OCI-M1 (cell line): Measurements from ENCODE around the gene RPP25L.

Experiments
- DNase-seq: peaks from one replicate; lab custom pipeline; 2025; lab: John Stamatoyannopoulos, UW

RPP25L gene

GRCh38 chr9:34585946-34586669 is 25.8 kb downstream of the RPP25L start:
- no peak for DNase-seq

- DNase-seq, result no peak
Measured at GRCh38 chr9:34584970-34585369, 26.9 kb downstream of the RPP25L start.

DNA sequence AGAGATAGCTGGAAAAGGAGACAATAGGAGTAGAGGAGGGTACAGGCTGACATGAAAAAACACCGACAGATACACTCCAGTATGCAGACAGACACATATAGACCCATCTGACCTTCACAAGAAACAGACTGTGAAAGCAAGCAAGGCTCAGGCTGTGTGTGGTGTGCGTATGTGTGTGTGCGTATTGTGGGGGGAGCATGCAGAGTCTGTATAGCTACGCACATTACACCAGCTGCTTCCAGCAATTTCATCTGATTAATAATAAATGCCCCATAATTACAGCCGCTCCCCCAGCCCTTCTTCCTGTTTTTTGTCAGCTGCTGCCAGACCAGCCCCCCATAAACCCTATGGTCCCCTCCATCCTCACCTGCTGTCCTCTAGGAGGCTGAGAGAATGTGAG is 29.1 kb downstream of the RPP25L start:
- DNase-seq, result no peak

GRCh38 chr9:34581318-34581717 is 30.6 kb downstream of the RPP25L start:
- DNase-seq, result no peak

DNA sequence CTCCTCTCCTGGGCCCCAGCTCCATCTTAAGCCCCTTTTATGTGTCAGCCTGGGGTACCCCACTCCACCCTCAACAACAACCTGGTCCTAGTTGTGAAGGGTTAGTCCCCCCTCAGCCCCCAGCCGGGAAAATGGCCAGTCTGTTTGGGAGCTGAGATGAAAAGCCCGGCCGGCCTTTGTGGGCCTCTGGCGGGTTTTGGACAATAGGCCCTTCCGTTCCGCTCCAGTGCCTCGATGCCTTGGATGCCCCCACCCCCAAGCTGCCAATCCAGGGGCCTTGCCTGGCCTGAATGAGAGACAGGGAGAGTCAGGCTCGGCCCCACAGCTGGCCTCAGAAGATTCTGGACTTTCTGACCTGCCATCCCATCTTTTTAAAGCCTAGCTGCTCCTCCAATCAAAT is 31.5 kb downstream of the RPP25L start:
- no peak for DNase-seq

DNA sequence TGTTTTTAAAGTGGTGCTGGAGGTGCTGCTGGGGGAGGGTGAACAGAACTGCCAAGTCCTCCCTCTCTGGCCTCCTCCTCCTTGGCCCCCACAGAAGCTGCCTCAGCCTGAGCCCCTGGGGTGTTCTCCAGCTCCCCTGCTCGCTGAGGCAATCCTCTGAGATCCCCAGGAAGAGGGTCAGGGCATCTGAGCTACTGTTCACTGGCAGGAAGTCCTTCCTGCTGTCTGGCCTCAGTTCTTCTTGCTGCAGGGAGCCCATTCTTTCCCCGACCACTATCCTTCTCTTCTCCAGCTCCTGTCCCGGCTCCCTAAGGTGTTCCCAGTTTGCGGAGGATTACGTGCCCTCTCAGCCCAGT is 32.1 kb downstream of the RPP25L start:
- no peak for DNase-seq

- DNase-seq, result no peak
Measured at GRCh38 chr9:34579104-34579807, 32.6 kb downstream of the RPP25L start.

- DNase-seq, result no peak
Measured at GRCh38 chr9:34578241-34579103, 33.4 kb downstream of the RPP25L start.

GRCh38 chr9:34577400-34578240 is 34.3 kb downstream of the RPP25L start:
- no peak for DNase-seq

DNA sequence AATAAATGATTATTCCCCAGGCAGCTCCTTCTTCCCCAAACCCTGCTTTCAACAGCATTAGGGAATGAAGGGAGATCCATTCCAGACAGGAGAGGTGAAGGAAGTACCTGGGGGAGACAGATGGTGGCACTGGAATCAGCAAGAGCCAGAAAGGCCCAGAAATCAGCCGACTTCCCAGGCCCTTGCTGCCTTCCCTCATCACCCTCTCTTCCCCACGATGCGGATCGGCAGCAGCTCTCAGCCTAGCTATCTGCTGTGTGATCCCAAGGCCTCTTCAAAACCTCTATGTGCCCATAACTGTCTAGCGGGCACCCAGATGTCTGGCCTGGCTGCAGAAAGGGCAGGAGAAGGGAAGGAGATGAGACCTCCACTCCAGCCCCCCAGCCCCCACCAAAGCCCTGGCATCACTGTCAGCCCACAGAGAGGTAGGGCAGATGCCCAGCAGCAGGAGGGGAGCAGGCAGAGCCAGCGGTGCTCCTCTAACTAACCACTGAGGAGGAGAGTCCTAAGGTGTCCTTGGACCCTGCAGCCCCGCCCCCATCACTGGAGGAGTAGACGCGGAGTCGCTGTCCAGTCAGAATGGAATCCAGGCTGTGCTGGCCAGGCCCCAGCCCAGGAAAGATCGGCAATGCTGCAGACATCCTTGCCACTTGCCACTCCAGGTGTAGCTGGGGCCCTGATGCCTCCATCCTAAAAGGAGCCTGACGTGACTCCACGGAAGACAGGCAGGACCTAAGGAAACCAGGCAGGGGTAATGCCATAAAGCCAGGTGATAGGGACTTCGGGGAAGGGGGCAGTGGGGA is 35.1 kb downstream of the RPP25L start:
- DNase-seq, result no peak

DNA sequence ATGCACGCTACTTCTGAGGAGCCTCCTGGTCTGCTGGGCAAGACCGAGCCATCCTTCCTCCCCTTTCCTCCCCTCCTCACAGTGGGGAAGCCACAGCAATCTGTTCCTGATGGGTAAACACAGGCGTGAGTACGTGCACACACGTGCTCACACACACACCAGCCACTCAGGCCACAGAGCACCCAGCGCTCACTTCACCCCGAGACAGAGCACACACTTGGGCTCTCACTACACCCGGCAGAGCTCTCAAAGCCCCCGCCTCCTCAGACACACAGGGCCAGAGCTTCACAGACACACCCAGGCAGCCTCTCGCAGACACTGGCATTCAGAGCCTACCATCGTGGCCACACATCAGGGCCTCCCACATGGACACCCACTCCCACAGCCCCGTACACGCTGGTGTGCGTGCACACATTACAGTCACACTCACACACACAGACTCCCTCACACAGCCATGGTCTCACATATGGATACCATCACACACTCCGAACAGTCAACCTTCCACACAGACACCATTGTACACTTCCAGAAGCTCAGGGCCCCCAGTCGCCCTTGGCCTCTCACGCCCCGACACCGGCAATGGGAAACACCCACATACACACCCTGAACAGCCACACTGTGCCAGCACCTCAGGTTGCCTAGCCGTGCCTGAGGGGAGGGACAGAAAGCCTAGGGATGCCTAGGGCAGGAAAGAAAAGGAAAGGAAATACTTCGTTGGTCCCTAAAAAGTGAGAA is 35.9 kb downstream of the RPP25L start:
- DNase-seq, result no peak

DNA sequence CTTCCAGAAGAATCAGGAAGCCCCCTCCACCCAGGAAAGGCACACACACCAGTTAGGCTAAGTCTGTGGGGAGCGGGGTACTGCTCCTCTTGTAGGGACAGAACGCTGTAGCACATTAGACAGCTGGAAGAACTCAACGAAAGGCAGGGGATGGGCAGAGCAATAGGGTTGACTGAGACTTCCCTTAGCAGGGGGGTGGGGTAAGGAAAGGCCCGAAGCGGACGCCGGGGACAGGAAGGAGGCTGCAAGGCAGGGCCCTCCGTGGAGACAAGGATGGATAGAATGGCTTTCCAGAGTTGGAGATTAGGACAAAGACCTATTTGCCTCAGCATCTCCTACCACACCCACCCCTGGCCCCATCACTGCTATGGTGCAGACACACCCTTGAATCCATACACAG is 36.7 kb downstream of the RPP25L start:
- DNase-seq, result no peak

- no peak for DNase-seq
Measured at GRCh38 chr9:34574571-34574970, 37.3 kb downstream of the RPP25L start.

GRCh38 chr9:34573599-34574325 is 38.1 kb downstream of the RPP25L start:
- DNase-seq, result no peak

- DNase-seq, result no peak
Measured at GRCh38 chr9:34572628-34573027, 39.3 kb downstream of the RPP25L start.

- DNase-seq, result no peak
Measured at GRCh38 chr9:34572092-34572491, 39.8 kb downstream of the RPP25L start.

DNA sequence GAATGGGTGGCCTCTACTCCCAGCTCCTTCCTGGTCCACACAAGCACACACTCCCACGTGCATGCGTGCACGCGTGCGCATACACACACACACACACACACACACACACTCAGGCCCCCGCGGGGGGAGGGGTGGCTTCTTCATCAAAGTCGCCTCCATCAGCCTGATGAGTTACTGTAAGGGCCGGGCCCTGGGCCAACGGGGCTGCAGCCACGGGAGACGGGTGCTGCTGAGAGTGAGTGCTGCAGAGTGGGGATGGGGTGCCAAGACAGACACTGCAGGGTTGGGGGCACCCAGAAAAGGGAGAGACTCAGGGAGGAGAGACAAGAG is 40.5 kb downstream of the RPP25L start:
- no peak for DNase-seq

GRCh38 chr9:34570809-34571480 is 41.0 kb downstream of the RPP25L start:
- DNase-seq, result no peak

DNA sequence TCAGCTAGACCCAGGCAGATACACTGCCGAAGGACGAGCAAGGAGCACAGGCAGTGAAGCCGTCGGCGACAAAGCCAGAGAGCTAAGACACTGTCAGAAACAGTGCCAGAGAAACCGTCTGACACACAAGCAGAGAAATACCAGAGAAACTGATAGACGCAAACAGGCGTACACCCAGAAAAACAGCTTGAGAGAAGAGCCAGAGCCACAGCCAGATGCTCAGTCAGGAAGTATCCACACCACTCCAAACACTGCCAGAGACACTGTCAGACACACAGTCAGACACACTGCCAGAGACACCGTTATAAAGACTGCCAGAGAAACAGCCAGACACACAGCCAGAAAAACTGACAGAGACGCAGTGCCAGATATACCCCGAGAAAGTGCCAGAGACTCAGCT is 41.5 kb downstream of the RPP25L start:
- DNase-seq, result no peak
